ENCODE results near the gene CSAD.

The CSAD gene

GRCh38 chr12:53160000-53160399 is 20.7 kb downstream of the CSAD start:
- FAIRE-seq: no peak
- DNase-seq (ENCODE audit: extremely low spot score, insufficient read length, low read depth): no peak

GRCh38 chr12:53159195-53159839 is 21.4 kb downstream of the CSAD start:
- FAIRE-seq (peak; percentile 96), DNase-seq (ENCODE audit: extremely low spot score, insufficient read length, low read depth) (peak; percentile 86)

GRCh38 chr12:53152390-53152789 is 28.3 kb downstream of the CSAD start:
- FAIRE-seq: no peak
- DNase-seq (ENCODE audit: extremely low spot score, insufficient read length, low read depth): no peak

GRCh38 chr12:53151039-53151438 is 29.7 kb downstream of the CSAD start:
- FAIRE-seq (no peak), DNase-seq (ENCODE audit: extremely low spot score, insufficient read length, low read depth) (no peak)

GRCh38 chr12:53147653-53148052 is 33.1 kb downstream of the CSAD start:
- DNase-seq (ENCODE audit: extremely low spot score, insufficient read length, low read depth) (no peak), FAIRE-seq (no peak)

- FAIRE-seq: no peak
Measured at GRCh38 chr12:53147181-53147580, 33.5 kb downstream of the CSAD start.

GRCh38 chr12:53145383-53146260 is 35.1 kb downstream of the CSAD start:
- no peak for DNase-seq (ENCODE audit: extremely low spot score, insufficient read length, low read depth)
- FAIRE-seq: no peak

More at GRCh38 chr12:53147181-53147580, 33.5 kb downstream of the CSAD start:
- no peak for DNase-seq (ENCODE audit: extremely low spot score, insufficient read length, low read depth)

GRCh38 chr12:53143355-53143754 is 37.4 kb downstream of the CSAD start:
- FAIRE-seq: no peak
- no peak for DNase-seq (ENCODE audit: extremely low spot score, insufficient read length, low read depth)

- DNase-seq (ENCODE audit: extremely low spot score, insufficient read length, low read depth) (no peak), FAIRE-seq (no peak)
Measured at GRCh38 chr12:53133722-53134121, 47.0 kb downstream of the CSAD start.

GRCh38 chr12:53131844-53132243 is 48.9 kb downstream of the CSAD start:
- no peak for DNase-seq (ENCODE audit: extremely low spot score, insufficient read length, low read depth)
- FAIRE-seq: no peak

GRCh38 chr12:53128780-53129569 is 51.8 kb downstream of the CSAD start:
- no peak for FAIRE-seq
- no peak for DNase-seq (ENCODE audit: extremely low spot score, insufficient read length, low read depth)

- no peak for DNase-seq (ENCODE audit: extremely low spot score, insufficient read length, low read depth)
- no peak for FAIRE-seq
Measured at GRCh38 chr12:53127169-53127568, 53.6 kb downstream of the CSAD start.

- DNase-seq (ENCODE audit: extremely low spot score, insufficient read length, low read depth) (no peak), FAIRE-seq (no peak)
Measured at GRCh38 chr12:53124352-53124723, 56.4 kb downstream of the CSAD start.

GRCh38 chr12:53123578-53124351 is 57.0 kb downstream of the CSAD start:
- no peak for DNase-seq (ENCODE audit: extremely low spot score, insufficient read length, low read depth)

GRCh38 chr12:53122961-53123468 is 57.7 kb downstream of the CSAD start:
- no peak for FAIRE-seq

More at GRCh38 chr12:53123578-53124351, 57.0 kb downstream of the CSAD start:
- no peak for FAIRE-seq

GRCh38 chr12:53120685-53121525 is 59.8 kb downstream of the CSAD start:
- no peak for FAIRE-seq

More at GRCh38 chr12:53122961-53123468, 57.7 kb downstream of the CSAD start:
- DNase-seq (ENCODE audit: extremely low spot score, insufficient read length, low read depth): no peak

GRCh38 chr12:53118751-53119300 is 61.9 kb downstream of the CSAD start:
- no peak for FAIRE-seq
- DNase-seq (ENCODE audit: extremely low spot score, insufficient read length, low read depth): no peak

More at GRCh38 chr12:53120685-53121525, 59.8 kb downstream of the CSAD start:
- DNase-seq (ENCODE audit: extremely low spot score, insufficient read length, low read depth): no peak

GRCh38 chr12:53115891-53116648 is 64.7 kb downstream of the CSAD start:
- DNase-seq (ENCODE audit: extremely low spot score, insufficient read length, low read depth) (no peak), FAIRE-seq (no peak)

All from GM18507 (cell line).